Astrocyte (in vitro differentiated cells and primary cell): ENCODE results near the gene GALNT7. TPM values are rescaled to one million over a fixed set of nuclear protein-coding genes. Genes with fewer than 3 reads are reported as not detected.
A peak's percentile ranks its signal among the peaks of the same experiment; 100 is the strongest.

ENCODE experiments used
- DNase-seq: peaks from one replicate; pipeline ENCODE4 v3.0.0-alpha.2; 2010; ENCODE audit warnings: low read depth
- FAIRE-seq: peaks from 2 replicates; lab custom pipeline; 2011; peaks lifted over from hg19 to GRCh38; lab: Jason Lieb, UNC
- H2AFZ ChIP-seq: 2 replicates; pipeline ENCODE4 v1.6.0; 2012; ENCODE audit warnings: low read depth, low read length, inconsistent platforms
- H3K27ac ChIP-seq: 2 replicates; pipeline ENCODE4 v1.5.1; 2011; ENCODE audit warnings: low read depth, low read length, inconsistent platforms
- H3K27me3 ChIP-seq: 2 replicates; pipeline ENCODE4 v1.6.0; 2011; ENCODE audit warnings: low read length, inconsistent platforms; ENCODE audit not compliant: insufficient read depth
- H3K36me3 ChIP-seq: 2 replicates; pipeline ENCODE4 v1.5.1; 2011; ENCODE audit warnings: low read length, inconsistent platforms; ENCODE audit not compliant: insufficient read depth
- H3K4me1 ChIP-seq: 2 replicates; pipeline ENCODE4 v1.5.1; 2011; ENCODE audit warnings: low read length, inconsistent platforms; ENCODE audit not compliant: insufficient read depth
- H3K4me2 ChIP-seq: 2 replicates; pipeline ENCODE4 v1.6.0; 2012; ENCODE audit warnings: low read length, inconsistent platforms
- H3K4me3 ChIP-seq: 2 replicates; pipeline ENCODE4 v1.5.1; 2011; ENCODE audit warnings: low read depth, mild to moderate bottlenecking, low read length, inconsistent platforms; ENCODE audit not compliant: insufficient read depth
- H3K79me2 ChIP-seq: 2 replicates; pipeline ENCODE4 v1.6.0; 2012; ENCODE audit warnings: mild to moderate bottlenecking, low read length, inconsistent platforms; ENCODE audit not compliant: insufficient read depth
- H3K9ac ChIP-seq: 2 replicates; pipeline ENCODE4 v1.6.0; 2012; ENCODE audit warnings: mild to moderate bottlenecking, low read length, inconsistent platforms
- H3K9me3 ChIP-seq: 2 replicates; pipeline ENCODE4 v1.5.1; 2012; ENCODE audit warnings: low read depth, mild to moderate bottlenecking, low read length, inconsistent platforms; ENCODE audit not compliant: insufficient read depth
- H4K20me1 ChIP-seq: 2 replicates; pipeline ENCODE4 v1.6.0; 2012; ENCODE audit warnings: low read length, inconsistent platforms; ENCODE audit not compliant: insufficient read depth
- H3K27ac Mint-ChIP-seq: one replicate; pipeline ENCODE4 v1.8.0; 2021; ENCODE audit warnings: mild to moderate bottlenecking, mixed read lengths; ENCODE audit not compliant: unreplicated experiment
- H3K27me3 Mint-ChIP-seq: one replicate; pipeline ENCODE4 v1.8.0; 2021; ENCODE audit warnings: low read depth, mixed read lengths; ENCODE audit not compliant: unreplicated experiment
- H3K36me3 Mint-ChIP-seq: one replicate; pipeline ENCODE4 v1.8.0; 2021; ENCODE audit warnings: low read depth, mixed read lengths; ENCODE audit not compliant: unreplicated experiment
- H3K4me1 Mint-ChIP-seq: one replicate; pipeline ENCODE4 v1.8.0; 2021; ENCODE audit warnings: low read depth, mixed read lengths; ENCODE audit not compliant: unreplicated experiment
- H3K4me3 Mint-ChIP-seq: one replicate; pipeline ENCODE4 v1.8.0; 2021; ENCODE audit warnings: mild to moderate bottlenecking, moderate library complexity, mixed read lengths; ENCODE audit not compliant: unreplicated experiment
- H3K9me3 Mint-ChIP-seq: one replicate; pipeline ENCODE4 v1.8.0; 2021; ENCODE audit warnings: mild to moderate bottlenecking, mixed read lengths; ENCODE audit not compliant: unreplicated experiment
- EZH2 ChIP-seq: IDR thresholded peaks from 2 replicates; pipeline ENCODE4 v1.6.1; 2012; ENCODE audit warnings: mild to moderate bottlenecking, low read length, inconsistent platforms; ENCODE audit not compliant: insufficient read depth
- total RNA-seq: library from RNA; stranded (reverse); gene quantifications from 2 replicates; pipeline ENCODE4 v1.2.1, GENCODE V29; 2021
- TF ChIP-seq, protein P1 (sequence below): IDR thresholded peaks from 2 replicates; pipeline ENCODE4 v1.5.1; 2011; ENCODE audit warnings: low read depth, mild to moderate bottlenecking, inconsistent platforms, low read length, moderate library complexity; ENCODE audit not compliant: insufficient read depth

Gene GALNT7
- total RNA-seq, 1 donor from 2014 or later = 97.6 TPM

DNA sequence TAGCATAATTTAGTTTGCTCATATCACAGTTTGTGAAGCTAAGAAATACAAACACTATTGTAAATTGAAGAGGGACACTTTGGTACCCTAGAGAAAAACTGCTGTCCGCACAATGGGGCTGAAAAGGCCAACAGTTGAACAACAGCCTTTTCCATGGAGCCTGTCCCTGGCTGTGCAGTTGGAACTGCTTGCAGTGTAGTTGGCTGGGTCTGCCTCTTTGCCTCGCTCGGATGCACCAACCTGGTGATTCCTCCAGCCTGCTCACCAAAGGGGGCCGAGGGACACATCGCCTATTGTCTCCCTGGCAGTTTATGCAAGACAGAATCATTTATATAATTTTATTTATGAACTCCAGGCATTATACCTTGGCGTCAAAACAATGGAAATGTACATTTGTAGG lies 16.5 kb upstream of the GALNT7 start:
- Mint-ChIP-seq H3K36me3 (no peaks in the 10 kb centered on the region), H3K4me1 (peaks cover 4% of the 10 kb centered on the region)
- no peak for FAIRE-seq

DNA sequence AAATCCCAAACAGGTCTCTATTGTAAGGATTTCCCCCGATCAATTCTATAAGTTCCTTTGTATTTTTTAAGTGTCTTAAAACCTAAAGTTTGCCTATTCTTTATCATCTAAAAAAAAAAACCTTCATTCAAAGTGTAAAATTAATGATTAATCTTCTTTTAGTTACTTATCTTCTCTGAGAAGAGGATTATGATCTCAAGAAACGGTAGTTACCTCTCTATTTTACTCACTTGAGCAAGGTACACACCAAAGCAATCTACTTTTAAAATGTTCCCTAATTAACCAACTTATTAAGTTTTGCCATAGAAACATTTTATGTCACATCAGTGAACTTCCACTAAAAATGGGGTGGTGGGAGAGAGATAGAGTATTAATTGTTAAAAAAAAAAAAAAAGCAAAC lies 15.2 kb upstream of the GALNT7 start:
- no peaks in the 10 kb centered on the region for H3K4me1 Mint-ChIP-seq
- Histone ChIP-seq H3K27ac (no peak overlapping the region), H3K79me2 (no peaks in the 10 kb centered on the region), H4K20me1 (no peaks in the 10 kb centered on the region), H3K9me3 (no peaks in the 10 kb centered on the region), H3K4me3 (no peak overlapping the region), H3K4me1 (no peaks in the 10 kb centered on the region), H2AFZ (no peak overlapping the region), H3K36me3 (no peaks in the 10 kb centered on the region), H3K27me3 (no peaks in the 10 kb centered on the region), H3K4me2 (no peak overlapping the region), H3K9ac (no peak overlapping the region)
- FAIRE-seq = no peak
- H3K4me3 Mint-ChIP-seq = no peak overlapping the region
- no peaks in the 10 kb centered on the region for H3K36me3 Mint-ChIP-seq
- H3K27me3 Mint-ChIP-seq = no peaks in the 10 kb centered on the region
- no peaks in the 10 kb centered on the region for H3K9me3 Mint-ChIP-seq
- DNase-seq = no peak
- no peak for TF ChIP-seq EZH2
- TF ChIP-seq, protein P1, sequence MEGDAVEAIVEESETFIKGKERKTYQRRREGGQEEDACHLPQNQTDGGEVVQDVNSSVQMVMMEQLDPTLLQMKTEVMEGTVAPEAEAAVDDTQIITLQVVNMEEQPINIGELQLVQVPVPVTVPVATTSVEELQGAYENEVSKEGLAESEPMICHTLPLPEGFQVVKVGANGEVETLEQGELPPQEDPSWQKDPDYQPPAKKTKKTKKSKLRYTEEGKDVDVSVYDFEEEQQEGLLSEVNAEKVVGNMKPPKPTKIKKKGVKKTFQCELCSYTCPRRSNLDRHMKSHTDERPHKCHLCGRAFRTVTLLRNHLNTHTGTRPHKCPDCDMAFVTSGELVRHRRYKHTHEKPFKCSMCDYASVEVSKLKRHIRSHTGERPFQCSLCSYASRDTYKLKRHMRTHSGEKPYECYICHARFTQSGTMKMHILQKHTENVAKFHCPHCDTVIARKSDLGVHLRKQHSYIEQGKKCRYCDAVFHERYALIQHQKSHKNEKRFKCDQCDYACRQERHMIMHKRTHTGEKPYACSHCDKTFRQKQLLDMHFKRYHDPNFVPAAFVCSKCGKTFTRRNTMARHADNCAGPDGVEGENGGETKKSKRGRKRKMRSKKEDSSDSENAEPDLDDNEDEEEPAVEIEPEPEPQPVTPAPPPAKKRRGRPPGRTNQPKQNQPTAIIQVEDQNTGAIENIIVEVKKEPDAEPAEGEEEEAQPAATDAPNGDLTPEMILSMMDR = no peak
- H3K27ac Mint-ChIP-seq = no peak overlapping the region

More for the DNA sequence above, 16.5 kb upstream of the GALNT7 start:
- Histone ChIP-seq H3K79me2 (no peaks in the 10 kb centered on the region), H2AFZ (no peak overlapping the region), H3K36me3 (no peaks in the 10 kb centered on the region), H3K4me2 (no peak overlapping the region), H3K9me3 (no peaks in the 10 kb centered on the region), H3K9ac (no peak overlapping the region), H3K4me1 (no peaks in the 10 kb centered on the region), H3K27me3 (no peaks in the 10 kb centered on the region), H4K20me1 (no peaks in the 10 kb centered on the region), H3K27ac (no peak overlapping the region), H3K4me3 (no peak overlapping the region)
- Mint-ChIP-seq H3K27ac (no peak overlapping the region), H3K27me3 (no peaks in the 10 kb centered on the region), H3K4me3 (no peak overlapping the region), H3K9me3 (no peaks in the 10 kb centered on the region)
- TF ChIP-seq, protein P1 = no peak
- TF ChIP-seq EZH2 = no peak
- no peak for DNase-seq

DNA sequence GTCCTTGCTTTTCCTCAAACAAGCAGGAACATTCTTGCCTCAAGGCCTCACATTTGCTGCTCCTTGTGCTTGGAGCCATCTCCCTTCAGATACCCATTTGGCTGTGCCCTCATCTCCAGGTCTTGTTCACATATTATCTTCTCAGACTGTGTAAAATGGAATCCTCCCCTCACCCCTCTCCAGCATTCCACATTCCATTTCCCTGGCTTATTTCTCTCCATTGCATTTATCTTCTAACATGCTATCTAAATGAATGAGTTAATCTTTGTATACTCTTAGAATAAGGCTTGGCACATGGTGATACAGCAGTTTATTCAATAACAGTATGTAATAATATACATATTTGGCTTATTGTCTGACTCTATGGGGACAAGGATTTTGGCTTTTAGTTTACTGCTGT lies 8.8 kb upstream of the GALNT7 start:
- no peaks in the 10 kb centered on the region for H3K4me1 ChIP-seq
- Mint-ChIP-seq H3K9me3 (peaks cover 2% of the 10 kb centered on the region), H3K27ac (no peak overlapping the region), H3K4me1 (peaks cover 7% of the 10 kb centered on the region), H3K36me3 (peaks cover 2% of the 10 kb centered on the region), H3K4me3 (no peak overlapping the region), H3K27me3 (no peaks in the 10 kb centered on the region)
- no peak overlapping the region for H2AFZ ChIP-seq
- TF ChIP-seq, protein P1 = no peak
- TF ChIP-seq EZH2 = no peak
- H3K9me3 ChIP-seq = no peaks in the 10 kb centered on the region
- DNase-seq (peak; percentile 14), FAIRE-seq (no peak)
- no peak overlapping the region for H3K9ac ChIP-seq
- H3K4me3 ChIP-seq = no peak overlapping the region
- H4K20me1 ChIP-seq = no peaks in the 10 kb centered on the region
- no peaks in the 10 kb centered on the region for H3K79me2 ChIP-seq
- H3K27me3 ChIP-seq = no peaks in the 10 kb centered on the region
- no peak overlapping the region for H3K4me2 ChIP-seq
- H3K27ac ChIP-seq = no peak overlapping the region
- no peaks in the 10 kb centered on the region for H3K36me3 ChIP-seq
